Head of caudate nucleus (tissue), 42 donors: ENCODE data around the gene SV2B.

ENCODE experiments used
- DNase-seq, 42 donors: peaks; one replicate each; pipeline versions ENCODE4 v3.0.0 to v3.0.0-alpha.2; 2020 to 2021; ENCODE audit warnings: mixed read lengths in 7 of 42
- intact Hi-C: fragments of 100-400 bp; cut with DNase I; formaldehyde crosslinking; loops from one replicate; pipeline ENCODE4 v1.15.0; 2022

The SV2B gene

DNA sequence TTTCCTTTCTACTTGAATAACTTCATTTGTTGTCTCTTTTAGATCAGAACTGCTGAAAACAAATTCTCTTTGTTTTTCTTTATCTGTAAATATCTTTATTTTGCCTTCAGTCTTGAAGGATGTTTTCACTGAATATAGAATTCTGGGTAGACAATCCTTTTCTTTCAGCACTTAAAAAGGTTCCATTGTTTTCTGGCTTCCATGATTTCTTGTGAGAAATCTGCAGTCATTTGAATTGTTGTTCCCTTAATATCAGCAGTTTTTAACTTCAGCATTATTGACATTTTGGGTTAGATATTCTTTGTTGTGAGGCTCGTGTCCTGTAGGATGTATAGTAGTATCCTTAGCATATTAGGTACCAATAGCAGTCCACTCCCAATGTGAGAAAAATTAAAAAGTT is 65.8 kb downstream of the SV2B start:
- intact Hi-C loops, result no loop called here
- no peak for DNase-seq

DNA sequence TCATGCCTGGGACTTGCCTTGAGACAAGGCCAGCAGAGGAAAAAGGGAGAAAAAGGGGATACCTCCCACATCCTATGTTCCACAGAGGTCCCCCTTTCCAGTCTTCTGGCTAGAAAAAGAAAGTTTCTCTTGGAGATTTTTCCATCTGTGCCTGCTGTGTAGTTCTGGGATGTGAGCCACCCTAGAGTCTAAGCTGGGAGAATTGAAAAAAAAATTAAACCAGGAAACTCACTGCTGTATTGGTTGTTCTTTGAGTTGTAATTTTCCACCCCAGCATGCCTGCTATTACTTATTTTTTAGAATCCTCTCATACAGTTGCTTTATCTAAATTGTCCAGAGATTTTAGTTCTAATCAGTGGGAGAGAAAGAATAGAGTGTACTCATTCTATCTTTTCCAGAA is 68.4 kb downstream of the SV2B start:
- intact Hi-C loops, result no loop called here

DNA sequence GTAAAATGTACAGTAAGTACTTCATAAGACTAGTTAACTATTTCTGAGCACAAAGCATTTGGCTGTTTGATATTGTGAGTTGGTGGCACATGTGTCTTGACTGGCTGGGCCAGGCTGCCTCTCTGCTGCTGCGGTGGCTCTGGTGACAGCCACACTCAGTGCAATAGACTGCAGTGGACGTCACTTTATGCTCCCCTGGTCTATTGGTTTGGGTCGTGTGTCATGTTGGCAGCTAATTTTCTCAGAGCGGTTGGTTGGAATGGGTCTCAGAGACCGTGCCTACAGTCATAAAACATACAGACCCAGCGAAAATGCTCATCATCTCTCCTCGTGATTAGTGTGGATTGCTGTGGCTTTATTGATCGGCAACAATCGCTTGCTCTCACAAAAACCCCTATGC is 71.3 kb downstream of the SV2B start:
- DNase-seq, result no peak

More for the DNA sequence above, 68.4 kb downstream of the SV2B start:
- DNase-seq, result no peak

GRCh38 chr15:91182101-91182500 is 82.0 kb downstream of the SV2B start:
- intact Hi-C loops, result no loop called here
- DNase-seq, result no peak

More for the DNA sequence above, 71.3 kb downstream of the SV2B start:
- intact Hi-C loops, result no loop called here

DNA sequence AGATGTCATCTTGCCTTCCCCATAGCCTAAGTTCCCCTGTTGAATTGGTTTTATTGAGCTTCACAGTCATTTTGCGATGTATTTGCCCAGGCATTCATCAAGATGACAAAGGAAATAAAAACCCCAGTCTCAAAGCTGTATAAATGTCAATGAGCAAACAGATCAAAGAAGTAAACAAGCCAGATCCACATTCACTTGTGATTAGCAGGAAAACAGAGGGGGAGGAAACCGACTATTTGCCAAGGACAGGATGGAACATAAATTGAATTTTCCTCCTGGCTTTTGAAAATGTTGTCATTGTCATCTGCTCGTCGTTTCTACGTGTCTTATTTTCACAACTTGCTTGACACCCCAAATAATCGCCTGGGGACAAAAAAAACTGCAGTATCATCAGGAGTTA is 83.5 kb downstream of the SV2B start:
- no peak for DNase-seq
- intact Hi-C loops, result no loop called here

- intact Hi-C loops, result no loop called here
These were observed 84.4 kb downstream of the SV2B start for GRCh38 chr15:91184441-91184840.

GRCh38 chr15:91186904-91187656 is 87.0 kb downstream of the SV2B start:
- intact Hi-C loops, result no loop called here
- no peak for DNase-seq

More at GRCh38 chr15:91184441-91184840, 84.4 kb downstream of the SV2B start:
- DNase-seq, result no peak

DNA sequence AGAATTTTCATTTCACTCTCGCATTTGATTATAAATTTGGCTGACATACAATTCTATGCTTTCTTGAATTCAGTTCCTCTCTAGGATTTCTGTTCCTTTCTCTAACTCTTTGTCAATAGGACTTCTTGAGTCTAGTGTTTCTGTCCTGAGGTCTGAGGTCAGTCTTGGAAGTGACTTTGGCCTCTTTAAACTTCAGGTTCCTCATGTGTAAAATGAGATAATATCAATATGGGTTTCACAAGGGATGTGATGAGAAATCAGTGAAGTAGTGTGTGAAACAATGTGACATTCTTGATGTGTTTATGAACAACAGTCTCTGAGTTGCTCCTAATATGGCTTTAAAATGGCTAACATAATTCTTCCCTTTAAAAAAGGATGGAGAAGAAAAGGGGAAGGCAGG is 92.2 kb downstream of the SV2B start:
- intact Hi-C loops, result no loop called here
- no peak for DNase-seq

DNA sequence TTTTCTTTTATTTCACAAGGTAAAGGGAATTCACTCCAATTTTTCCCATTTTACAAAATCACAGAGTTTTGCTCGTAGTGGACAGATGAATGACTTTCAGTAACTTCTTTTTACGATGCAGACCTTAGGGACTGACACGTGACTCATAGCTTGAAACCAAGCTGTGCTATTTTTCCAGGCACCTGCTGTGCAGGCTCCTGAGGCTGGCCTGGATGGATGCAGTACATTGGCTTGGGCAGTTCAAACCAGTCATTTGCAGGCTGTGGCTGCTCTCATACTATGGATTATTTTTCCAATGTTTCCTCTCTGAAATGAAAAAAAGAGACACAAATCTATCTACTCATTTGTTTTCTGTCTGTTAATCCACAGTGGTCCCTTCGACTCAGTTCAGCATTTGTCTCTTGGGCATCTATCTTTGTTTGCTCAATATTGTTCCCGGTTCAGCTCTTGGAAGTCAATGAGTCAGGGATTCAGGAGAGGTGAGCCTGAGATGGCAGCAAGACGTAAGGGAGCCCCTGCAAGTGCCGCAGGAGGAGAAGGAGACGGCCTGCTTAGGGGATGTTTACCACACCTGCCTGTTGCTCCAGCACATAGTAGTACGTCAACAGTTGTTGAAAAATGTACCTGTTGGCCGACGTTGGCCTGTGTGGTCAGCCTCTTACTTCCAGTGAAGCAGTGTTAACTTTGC is 92.8 kb downstream of the SV2B start:
- DNase-seq, result peak in 1 of 42 donors; percentile 15
- intact Hi-C loops, result no loop called here

DNA sequence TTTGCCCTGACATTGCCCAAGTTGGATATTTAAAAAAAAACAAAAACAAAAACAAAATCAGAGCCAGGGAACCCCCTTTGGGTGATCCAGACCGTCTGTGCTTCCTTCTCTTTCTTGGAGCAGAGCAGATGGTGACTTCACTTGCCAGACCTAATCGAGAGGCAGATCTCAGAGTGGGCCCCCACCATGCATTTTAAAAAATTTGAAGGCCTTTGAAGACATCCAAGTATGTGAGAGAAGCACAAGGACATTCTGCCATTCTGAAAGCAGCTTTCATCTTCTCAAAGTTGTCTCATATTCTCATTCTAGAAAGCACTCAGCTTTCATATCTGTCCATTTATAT is 93.3 kb downstream of the SV2B start:
- intact Hi-C loops, result no loop called here

DNA sequence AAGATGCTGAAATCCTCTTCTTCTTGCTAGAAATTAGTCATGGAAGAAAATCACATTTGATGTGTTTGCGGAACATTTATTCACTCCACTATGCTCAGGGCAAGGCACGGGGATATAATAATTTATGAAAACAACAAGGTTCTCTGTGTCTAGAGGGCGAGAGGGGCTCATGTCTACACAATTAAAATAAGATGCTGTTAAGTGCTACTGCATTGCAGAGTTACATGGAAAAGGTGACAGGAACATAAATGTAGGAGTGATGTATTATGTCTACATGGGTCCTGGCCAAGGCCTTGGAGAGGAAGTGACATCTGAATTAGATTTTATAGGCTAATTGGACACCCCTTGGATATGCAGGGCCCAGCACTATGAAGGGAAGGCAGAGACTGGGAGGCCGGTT is 96.1 kb downstream of the SV2B start:
- intact Hi-C loops, result no loop called here
- no peak for DNase-seq

More for the DNA sequence above, 93.3 kb downstream of the SV2B start:
- peak in 1 of 42 donors; percentile 26 for DNase-seq

DNA sequence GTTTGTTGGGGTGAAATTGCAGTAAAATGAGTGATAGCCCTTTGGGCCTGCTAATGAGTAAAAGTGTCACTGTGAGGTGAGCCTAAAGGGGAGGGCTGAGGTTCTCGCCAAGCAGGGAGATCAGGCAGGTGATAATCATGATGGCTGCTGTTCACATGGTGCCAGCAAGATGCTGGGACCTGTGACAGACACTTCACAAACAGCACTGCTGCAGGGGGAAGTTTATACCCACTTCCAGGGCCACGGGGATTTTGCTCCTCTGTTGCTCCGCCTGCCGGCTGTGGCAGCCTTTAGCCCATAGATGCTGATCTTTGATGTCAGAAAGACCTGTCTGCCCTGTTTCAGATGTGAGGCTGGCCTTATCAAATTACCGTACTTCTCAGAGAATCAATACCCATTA is 96.7 kb downstream of the SV2B start:
- intact Hi-C loops, result no loop called here
- peak in 1 of 42 donors; percentile 17 for DNase-seq

DNA sequence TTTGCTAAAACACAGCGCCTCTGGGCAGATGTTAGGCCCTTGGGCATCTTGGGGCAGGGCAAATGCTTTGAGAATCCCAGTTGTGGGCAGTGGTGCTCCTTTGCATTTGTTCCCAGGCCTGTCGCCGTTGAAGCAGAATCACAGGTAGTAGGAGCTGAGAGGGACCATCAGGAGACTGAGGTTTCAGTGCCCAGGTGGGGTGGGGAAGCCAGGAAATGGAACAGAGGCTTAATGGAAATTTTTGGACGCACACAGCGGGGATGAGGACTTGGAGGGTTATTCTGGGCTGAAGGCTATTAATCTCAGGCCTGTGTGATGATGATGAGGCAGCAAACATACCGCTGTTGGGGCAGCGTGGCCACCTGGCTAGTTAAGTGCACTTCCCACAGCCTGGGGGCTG is 99.5 kb downstream of the SV2B start:
- intact Hi-C loops, result no loop called here
- DNase-seq, result no peak

- no peak for DNase-seq
- intact Hi-C loops, result no loop called here
These were observed 100.2 kb downstream of the SV2B start for GRCh38 chr15:91200101-91200754.

DNA sequence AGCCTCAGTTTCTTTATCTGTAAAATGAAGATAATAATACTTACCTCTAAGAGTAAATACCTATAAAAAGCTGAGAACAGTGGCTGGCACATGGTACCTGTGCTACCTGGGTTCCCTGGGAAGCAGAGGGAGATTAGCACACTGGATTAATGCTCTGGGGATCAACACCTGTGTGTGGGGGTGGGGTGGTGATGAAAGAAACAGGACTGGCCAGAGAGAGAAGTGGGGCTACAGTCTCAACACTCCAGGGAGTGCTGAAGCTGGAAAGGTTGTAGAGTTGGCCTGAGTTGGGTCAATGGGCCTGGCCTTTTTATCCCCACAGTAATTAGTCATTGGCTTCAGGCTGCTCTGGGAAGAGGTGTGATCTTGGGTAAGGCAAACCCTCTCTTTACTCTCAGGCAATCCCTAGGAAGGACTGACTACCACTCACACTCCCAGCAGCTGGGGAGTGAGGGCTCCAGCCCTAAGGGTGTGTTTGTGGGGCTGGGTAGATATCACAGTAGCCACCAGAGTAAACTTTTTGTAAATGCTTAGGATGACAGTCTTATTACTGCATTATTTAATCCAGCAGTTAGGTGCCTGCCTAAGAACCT is 102.5 kb downstream of the SV2B start:
- intact Hi-C loops, result no loop called here

DNA sequence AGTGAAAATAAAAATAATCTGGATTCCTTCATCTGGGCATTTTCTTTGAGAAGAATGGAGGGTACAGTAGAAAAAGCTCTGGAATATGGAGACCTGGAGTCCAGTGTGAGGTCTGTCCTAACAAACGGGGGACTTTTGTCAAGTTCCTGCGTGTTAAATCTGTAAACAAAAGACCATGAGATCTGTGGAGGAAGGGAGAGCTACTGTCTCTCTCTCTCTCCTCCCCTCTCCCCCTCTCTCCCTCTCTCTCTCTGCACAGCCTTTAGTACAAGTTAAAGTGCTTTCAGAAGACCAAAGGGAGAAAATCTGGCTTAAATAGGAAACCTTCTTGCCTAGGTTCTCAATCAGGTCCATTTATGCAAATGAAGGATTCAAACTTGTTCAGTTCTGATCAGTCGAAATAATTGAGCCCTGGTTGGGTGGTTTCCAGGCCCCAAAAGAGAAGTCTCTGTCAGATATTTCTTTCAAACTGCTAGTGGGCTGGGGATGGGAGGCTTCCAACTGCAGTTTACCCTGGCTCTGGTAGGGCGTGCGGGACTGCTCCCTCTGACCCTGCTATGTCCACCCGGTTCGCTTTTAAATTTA is 103.7 kb downstream of the SV2B start:
- DNase-seq, result no peak
- intact Hi-C loops, result no loop called here

More for the DNA sequence above, 102.5 kb downstream of the SV2B start:
- DNase-seq, result no peak

GRCh38 chr15:91208371-91208770 is 108.3 kb downstream of the SV2B start:
- intact Hi-C loops, result no loop called here
- no peak for DNase-seq

DNA sequence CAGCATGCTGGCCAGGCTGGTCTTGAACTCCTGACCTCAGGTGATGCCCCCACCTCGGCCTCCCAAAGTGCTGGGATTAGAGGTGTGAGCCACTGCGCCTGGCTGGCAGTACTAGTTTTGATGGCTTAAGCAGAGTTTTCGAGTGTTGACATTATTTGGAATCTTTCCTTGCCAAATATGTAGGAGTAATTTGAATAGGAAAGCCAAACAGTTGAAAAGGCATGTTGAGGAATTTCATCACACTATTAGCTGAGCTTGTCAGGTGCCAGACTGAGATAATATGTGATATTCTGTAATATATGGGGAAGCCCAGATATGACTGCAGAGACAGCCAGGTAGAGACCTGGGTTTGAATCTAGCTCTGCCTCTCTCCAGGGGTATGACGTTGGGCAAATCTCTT is 109.3 kb downstream of the SV2B start:
- intact Hi-C loops, result no loop called here
- no peak for DNase-seq

DNA sequence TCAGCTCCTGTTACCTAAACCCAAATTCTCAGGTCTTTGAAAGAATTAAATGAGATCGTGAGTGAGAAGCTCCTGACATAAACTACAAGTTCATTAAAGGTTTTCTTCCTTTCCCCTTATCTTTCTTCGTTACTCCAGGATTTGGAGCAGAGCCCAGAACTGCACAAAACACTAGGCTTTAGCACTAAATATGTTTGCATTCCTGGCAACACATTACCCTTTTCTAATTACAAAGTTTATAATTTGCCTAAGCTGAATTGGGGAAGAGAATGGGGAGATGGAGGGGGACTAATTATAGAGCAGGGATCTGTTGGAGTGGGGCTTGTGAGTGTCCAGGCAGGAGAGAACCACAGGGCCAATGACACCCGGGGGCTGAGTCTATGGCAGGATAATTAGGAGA is 109.7 kb downstream of the SV2B start:
- intact Hi-C loops, result no loop called here

More for the DNA sequence above, 109.7 kb downstream of the SV2B start:
- no peak for DNase-seq
